ENCODE results near the gene ADAMTSL3. TPM values are rescaled to one million over a fixed set of nuclear protein-coding genes. Genes with fewer than 3 reads are reported as not detected.

The ADAMTSL3 gene
- total and polyA plus RNA-seq, 2 of the 8 experiments (the other 6 are each of a cell fraction or from before 2014, with no cell fraction given): 0.35 to 1.4 TPM

- no peak overlapping the region for H3K4ac ChIP-seq (replicated peaks; ENCODE audit: insufficient read length, low read depth, low read length)
- no peaks in the 10 kb centered on the region for H3K36me3 ChIP-seq (ENCODE audit: control insufficient read depth in 2 of 4, insufficient read depth in 4 of 4, low read length in 3 of 4)
- ChIA-PET POLR2A (ENCODE audit: partially characterized antibody) (no interaction called here), CTCF (ENCODE audit: partially characterized antibody) (interaction anchor here (1.0 to 2.0 kb wide), 3 partner anchors 8 to 52 kb away, joined by 4 to 10 read pairs (median 5); no protein-coding TSS in a partner anchor)
- no peak overlapping the region for H4K5ac ChIP-seq (ENCODE audit: insufficient read length, low read depth, low read length)
- no peaks in the 10 kb centered on the region for H3K4me1 ChIP-seq (replicated peaks in 1 of 4; ENCODE audit: control insufficient read depth in 3 of 4, insufficient read depth in 4 of 4, low read length in 3 of 4)
- H3K14ac ChIP-seq (ENCODE audit: insufficient read length): no peak overlapping the region
- H2AFZ ChIP-seq (ENCODE audit: low read length): no peak overlapping the region
- no peak overlapping the region for H3K23ac ChIP-seq (ENCODE audit: insufficient read length)
- no peak overlapping the region for H2AK5ac ChIP-seq (ENCODE audit: low read depth, low read length)
- H3K56ac ChIP-seq (replicated peaks; ENCODE audit: insufficient read length, low read depth, low read length): no peak overlapping the region
- no peak overlapping the region for H2BK120ac ChIP-seq (replicated peaks; ENCODE audit: low read depth, low read length)
- no peak overlapping the region for H3K4me2 ChIP-seq (ENCODE audit: insufficient read depth in 1 of 2, low read depth in 2 of 2, low read length in 2 of 2)
- no peak overlapping the region for H2BK5ac ChIP-seq (ENCODE audit: low read depth, low read length)
- no peak overlapping the region for H3K27ac ChIP-seq (ENCODE audit: low read depth, low read length)
- 92% methylated on average over 6 of the region's 6 CpGs; no CpG with 5 or more reads in 1 of the 2 experiments for WGBS, 2 experiments (ENCODE audit: extremely low coverage in 1 of 2, insufficient coverage in 1 of 2, insufficient read length in 1 of 2, insufficient replicate concordance in 2 of 2, low coverage in 1 of 2, low lambda C conversion rate in 2 of 2, missing lambda C conversion rate in 1 of 2)
- no peak overlapping the region for H2BK20ac ChIP-seq (ENCODE audit: low read length)
- H4K20me1 ChIP-seq (replicated peaks in 1 of 2; ENCODE audit: control insufficient read depth in 1 of 2, insufficient read depth in 2 of 2, low read length in 2 of 2): no peaks in the 10 kb centered on the region
- H4K8ac ChIP-seq (ENCODE audit: extremely low read depth, insufficient read depth, low read length): no peak overlapping the region
- no peak overlapping the region for H4K91ac ChIP-seq (replicated peaks; ENCODE audit: insufficient read length, low read length)
- H3K23me2 ChIP-seq (ENCODE audit: low read depth, low read length): no peaks in the 10 kb centered on the region
- no peak for FAIRE-seq
- no peak overlapping the region for H3K18ac ChIP-seq (ENCODE audit: extremely low read depth, low read length)
- no peaks in the 10 kb centered on the region for H3K27me3 ChIP-seq (replicated peaks in 1 of 4; ENCODE audit: control insufficient read depth in 3 of 4, extremely low read depth in 1 of 4, insufficient read depth in 3 of 4, low read length in 3 of 4)
- no peak overlapping the region for H3K9ac ChIP-seq (replicated peaks in 1 of 4; ENCODE audit: extremely low read depth in 1 of 4, low read depth in 3 of 4, low read length in 3 of 4)
- no peak overlapping the region for H2BK15ac ChIP-seq (ENCODE audit: low read length)
- no peak for DNase-seq (ENCODE audit: low read depth in 1 of 2, low spot score in 2 of 2)
- no peak overlapping the region for H2BK12ac ChIP-seq (ENCODE audit: low read depth, low read length)
- H3K9me3 ChIP-seq (ENCODE audit: insufficient read depth in 2 of 2, low read depth in 1 of 2, low read length in 1 of 2): peaks cover 6 to 10% of the 10 kb centered on the region in 2 experiments
- H3K79me2 ChIP-seq (ENCODE audit: control insufficient read depth in 1 of 2, insufficient read depth in 2 of 2, low read length in 2 of 2): no peaks in the 10 kb centered on the region
- H3K4me3 ChIP-seq (ENCODE audit: extremely low read depth in 1 of 4, insufficient read depth in 2 of 4, low read depth in 3 of 4, low read length in 4 of 4): no peak overlapping the region
- no peaks in the 10 kb centered on the region for H3K79me1 ChIP-seq (ENCODE audit: low read depth, low read length)
- TF ChIP-seq RBBP5 (IDR thresholded peaks at IDR 0.05; ENCODE audit: borderline replicate concordance, low read depth, low read length) (no peak), ASH2L (IDR thresholded peaks at IDR 0.05; ENCODE audit: low read length) (no peak), POLR2AphosphoS5 (IDR thresholded peaks at IDR 0.05; ENCODE audit: low read depth, low read length) (no peak), RXRA (IDR thresholded peaks at IDR 0.05; ENCODE audit: insufficient read depth, low read depth, low read length) (no peak)
Observed at GRCh38 chr15:83982748-83983147, 328.8 kb downstream of the ADAMTSL3 start.
